HG03342 (cell line): Measurements from ENCODE around the gene ACAN.
A peak's percentile ranks its signal among the peaks of the same experiment; 100 is the strongest.

Experiments
- ATAC-seq: cut with Tn5 transposase; IDR thresholded peaks from one replicate; pipeline ENCODE4 v1.9.1; 2021; ENCODE audit warnings: mild to moderate bottlenecking, moderate library complexity; ENCODE audit not compliant: unreplicated experiment

The ACAN gene

DNA sequence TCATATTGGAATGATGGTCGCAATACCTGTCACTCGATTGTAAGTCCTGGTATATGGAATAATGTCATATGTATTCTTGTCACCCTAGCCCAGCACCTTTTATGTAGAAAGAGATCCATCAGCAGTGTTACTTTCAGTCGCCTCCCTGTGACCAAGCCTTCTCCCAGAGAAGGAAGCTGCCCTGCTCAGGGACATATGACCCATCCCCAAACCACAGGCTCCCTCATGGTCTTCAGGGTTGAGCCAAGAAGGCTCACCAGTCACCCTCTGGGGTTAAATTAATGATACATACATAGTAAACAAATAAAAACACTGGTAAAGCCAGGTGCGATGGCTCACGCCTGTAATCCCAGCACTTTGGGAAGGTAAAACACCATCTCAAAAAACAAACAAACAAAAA is 114.5 kb downstream of the ACAN start:
- ATAC-seq, result no peak

DNA sequence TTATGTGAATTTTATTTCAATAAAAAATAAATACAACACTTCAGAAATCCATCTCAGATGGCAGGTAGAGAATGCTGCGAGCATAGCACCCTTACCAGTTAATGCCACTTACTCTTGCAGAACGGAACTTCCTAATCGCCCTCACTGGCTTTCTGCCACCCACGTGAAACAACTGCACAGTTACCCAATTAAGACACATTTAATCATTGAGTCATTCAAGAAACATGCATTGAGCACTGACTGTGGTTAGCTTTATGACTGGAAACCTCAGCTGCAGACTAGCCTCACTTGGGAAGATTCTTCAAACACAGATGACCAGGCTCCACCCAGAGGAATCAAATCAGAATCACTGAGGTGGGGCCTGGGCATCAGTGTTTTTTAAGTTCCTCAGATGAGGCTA is 115.5 kb downstream of the ACAN start:
- ATAC-seq, result peak; percentile 60

DNA sequence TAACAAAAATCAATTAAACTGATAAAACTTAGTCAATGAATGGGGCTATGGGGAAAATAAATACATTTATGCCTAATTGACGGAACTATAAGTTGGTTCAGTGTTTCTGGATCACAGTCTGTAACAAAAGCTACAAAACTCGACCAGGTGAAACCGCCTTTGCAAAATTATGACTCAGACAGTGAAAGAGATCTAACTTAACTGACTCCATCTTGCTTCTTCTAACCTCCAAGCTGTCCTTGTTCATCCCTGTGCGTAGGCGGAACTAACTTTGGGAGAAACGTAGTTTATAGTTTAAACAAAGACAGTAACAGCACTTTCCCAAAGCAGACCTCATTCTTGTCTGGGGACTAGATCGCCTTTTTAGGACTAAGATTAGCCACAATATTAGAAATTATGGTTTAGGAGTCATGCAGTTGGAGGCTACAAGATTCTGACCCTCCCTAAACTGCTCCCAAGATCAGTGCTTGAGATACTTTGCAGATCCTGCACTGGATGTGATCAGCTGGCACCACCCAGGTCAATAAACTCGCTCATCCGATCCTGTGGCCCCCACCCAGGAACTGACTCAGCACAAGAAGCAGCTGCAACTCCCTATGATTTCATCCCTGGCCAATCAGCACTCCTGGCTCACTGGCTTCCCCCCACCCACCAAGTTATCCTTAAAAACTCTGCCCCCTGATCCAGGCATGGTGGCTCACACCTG is 117.1 kb downstream of the ACAN start:
- no peak for ATAC-seq

DNA sequence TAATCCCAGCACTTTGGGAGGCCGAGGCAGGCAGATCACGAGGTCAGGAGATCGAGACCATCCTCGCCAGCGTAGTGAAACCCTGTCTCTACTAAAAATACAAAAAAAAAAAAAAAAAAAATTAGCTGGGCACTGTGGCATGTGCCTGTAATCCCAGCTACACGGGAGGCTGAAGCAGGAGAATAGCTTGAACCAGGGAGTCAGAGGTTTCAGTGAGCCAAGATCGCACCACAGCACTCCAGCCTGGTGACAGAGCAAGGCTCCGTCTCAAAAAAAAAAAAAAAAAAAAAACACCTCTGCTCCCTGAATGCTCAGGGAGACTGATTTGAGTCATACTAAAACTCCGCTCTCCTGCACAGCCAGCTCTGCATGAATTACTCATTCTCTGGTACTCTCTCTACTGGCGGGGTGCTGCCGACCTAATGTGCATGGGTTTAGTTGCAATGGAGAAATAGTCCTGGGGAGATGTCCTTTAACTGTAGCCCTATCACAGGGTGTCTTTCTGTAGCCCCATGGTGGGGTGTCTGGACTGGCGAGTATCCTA is 117.7 kb downstream of the ACAN start:
- peak; percentile 82 for ATAC-seq
